Erythroblast (primary cell): ENCODE measurements around the gene AMDHD2.
A peak's percentile ranks its signal among the peaks of the same experiment; 100 is the strongest.
"Not testable (repeated sequence)": the region's sequence is repeated elsewhere in the genome, so short reads cannot be mapped to it uniquely, and the experiment has no call there.

Experiments used
- DNase-seq, 2 experiments: peaks; one replicate each; lab custom pipeline; 2025; lab: John Stamatoyannopoulos, UW
- GATA1 ChIP-seq: IDR thresholded peaks from 2 replicates; pipeline ENCODE4 v1.6.1; 2011; ENCODE audit warnings: low read depth, mild to moderate bottlenecking, control low read depth, low read length, moderate library complexity
- POLR2A ChIP-seq: IDR thresholded peaks from 2 replicates; pipeline ENCODE4 v1.6.1; 2011; ENCODE audit warnings: mild to moderate bottlenecking, low read length

Gene AMDHD2

GRCh38 chr16:2527071-2527783, 7.1 kb downstream of the AMDHD2 start:
- TF ChIP-seq POLR2A = no peak
- TF ChIP-seq GATA1 = no peak
- no peak for DNase-seq

- no peak for DNase-seq
- TF ChIP-seq GATA1 (no peak), POLR2A (no peak)
These were observed 7.6 kb downstream of the AMDHD2 start for GRCh38 chr16:2527784-2528100.

GRCh38 chr16:2528161-2529060, 8.2 kb downstream of the AMDHD2 start:
- TF ChIP-seq POLR2A (no peak), GATA1 (no peak)
- DNase-seq = no peak

GRCh38 chr16:2529061-2529931, 9.1 kb downstream of the AMDHD2 start:
- DNase-seq = peak in 1 of 2 experiments; percentile 30
- TF ChIP-seq POLR2A (no peak), GATA1 (no peak)

GRCh38 chr16:2529961-2530628, 9.9 kb downstream of the AMDHD2 start:
- no peak for DNase-seq
- TF ChIP-seq GATA1 = no peak
- no peak for TF ChIP-seq POLR2A

GRCh38 chr16:2530629-2531318, 10.6 kb downstream of the AMDHD2 start:
- DNase-seq = no peak

GRCh38 chr16:2531371-2531695, 11.2 kb downstream of the AMDHD2 start, which contains the start of gene CEMP1:
Gene CEMP1 (minus strand): TSS chr16:2531408. CDS start chr16:2531073, 335 bp downstream.
- DNase-seq = no peak
- TF ChIP-seq GATA1 (no peak), POLR2A (no peak)

More at GRCh38 chr16:2530629-2531318, 10.6 kb downstream of the AMDHD2 start:
- TF ChIP-seq GATA1 = no peak
- no peak for TF ChIP-seq POLR2A

GRCh38 chr16:2531696-2532493, 11.7 kb downstream of the AMDHD2 start:
- peak; percentile 67 for TF ChIP-seq POLR2A
- no peak for TF ChIP-seq GATA1
- DNase-seq = peak; percentile 97 to 99

- peak; percentile 63 to 73 for DNase-seq
- no peak for TF ChIP-seq POLR2A
- TF ChIP-seq GATA1 = no peak
These were observed 12.4 kb downstream of the AMDHD2 start for GRCh38 chr16:2532494-2533141.

- DNase-seq = not testable (repeated sequence)
These were observed 13.1 kb downstream of the AMDHD2 start for GRCh38 chr16:2533142-2533755.

GRCh38 chr16:2533912-2534311, 13.7 kb downstream of the AMDHD2 start:
- no peak for DNase-seq
- TF ChIP-seq POLR2A (no peak), GATA1 (no peak)

- DNase-seq = not testable (repeated sequence)
These were observed 14.2 kb downstream of the AMDHD2 start for GRCh38 chr16:2534335-2534734.
